IPS DF 6.9 (cell line): ENCODE measurements around the gene AMN.
"Not testable (repeated sequence)": the region's sequence is repeated elsewhere in the genome, so short reads cannot be mapped to it uniquely, and the experiment has no call there.

Experiments
- DNase-seq: peaks from one replicate; pipeline ENCODE4 v3.0.0-alpha.2; 2013; ENCODE audit warnings: low read depth, low spot score
- H3K27ac ChIP-seq: one replicate; pipeline ENCODE4 v1.5.1; 2013; ENCODE audit warnings: low read length, control low read depth
- H3K27me3 ChIP-seq: 2 replicates; pipeline ENCODE4 v1.6.1; 2013; ENCODE audit warnings: mild to moderate bottlenecking, low read length; ENCODE audit not compliant: control insufficient read depth, insufficient read depth
- H3K36me3 ChIP-seq: 2 replicates; pipeline ENCODE4 v1.6.1; 2013; ENCODE audit warnings: low read length; ENCODE audit not compliant: control insufficient read depth, insufficient read depth
- H3K4me1 ChIP-seq: 2 replicates; pipeline ENCODE4 v1.6.1; 2013; ENCODE audit warnings: low read length; ENCODE audit not compliant: control insufficient read depth, insufficient read depth
- H3K4me3 ChIP-seq: 2 replicates; pipeline ENCODE4 v1.5.1; 2013; ENCODE audit warnings: mild to moderate bottlenecking, low read length
- H3K9me3 ChIP-seq: 2 replicates; pipeline ENCODE4 v1.6.1; 2013; ENCODE audit warnings: low read length, inconsistent platforms; ENCODE audit not compliant: control insufficient read depth, insufficient read depth
- WGBS: extraction: QIAGEN DNeasy Blood & Tissue Kit; methylation state at CpG from one replicate; pipeline ENCODE4 v1.1.7; 2013; ENCODE audit warnings: mixed read lengths, missing lambda C conversion rate; ENCODE audit not compliant: insufficient read length, insufficient coverage; 5-methylcytosine and 5-hydroxymethylcytosine counted together

AMN gene

GRCh38 chr14:102922490-102923200 lies at the start of gene AMN:
Gene AMN, plus strand, starts transcription at chr14:102922663. Its CDS starts 26 bp downstream, at chr14:102922689.
- H3K4me3 ChIP-seq = peak within 1 kb of the TSS; percentile 39; the same call in 1 of the 2 replicates

GRCh38 chr14:102873131-102873530 lies 49.3 kb upstream of the AMN start:
- WGBS = no CpG with 5 or more reads among the region's 7 CpGs
- Histone ChIP-seq H3K27me3 (no peaks in the 10 kb centered on the region), H3K4me1 (no peaks in the 10 kb centered on the region), H3K9me3 (no peaks in the 10 kb centered on the region), H3K4me3 (no peak overlapping the region), H3K27ac (no peak overlapping the region), H3K36me3 (no peaks in the 10 kb centered on the region)
- DNase-seq = no peak

More at GRCh38 chr14:102922490-102923200, at the start of gene AMN:
- WGBS = no CpG with 5 or more reads among the region's 56 CpGs
- peaks cover 2% of the 10 kb centered on the region for H3K4me1 ChIP-seq
- peaks cover 24% of the 10 kb centered on the region for H3K27me3 ChIP-seq
- H3K27ac ChIP-seq = no peak within 1 kb of the TSS
- H3K9me3 ChIP-seq = no peaks in the 10 kb centered on the region
- DNase-seq = no peak
- no peaks in the 10 kb centered on the region for H3K36me3 ChIP-seq

DNA sequence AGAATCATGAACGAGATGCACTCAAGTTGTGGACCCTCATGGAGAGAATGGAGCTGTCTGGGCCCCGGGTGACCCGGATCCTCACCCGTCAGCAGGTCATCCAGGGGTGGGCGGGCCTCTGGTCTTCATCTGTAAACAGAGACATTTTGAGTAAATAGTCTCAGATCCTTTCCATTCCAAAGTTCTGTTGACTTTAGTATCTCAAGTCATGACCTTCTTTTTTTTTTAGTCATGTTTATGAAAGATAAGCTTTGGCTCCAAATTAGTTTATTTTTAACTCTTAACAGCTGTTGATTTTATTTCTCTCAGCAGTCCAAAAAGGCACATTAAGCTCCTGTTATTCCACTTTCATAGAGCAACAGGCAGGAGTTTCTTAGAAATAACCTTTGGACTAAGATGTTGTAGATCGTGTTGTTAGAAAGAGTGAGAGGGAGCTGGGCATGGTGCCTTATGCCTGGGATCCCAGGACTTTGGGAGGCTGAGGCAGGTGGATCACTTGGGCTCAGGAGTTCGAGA lies 48.9 kb upstream of the AMN start:
- no CpG with 5 or more reads among the region's 7 CpGs for WGBS
- H3K4me3 ChIP-seq = no peak overlapping the region
- no peak overlapping the region for H3K27ac ChIP-seq
- H3K27me3 ChIP-seq = no peaks in the 10 kb centered on the region
- H3K4me1 ChIP-seq = peaks cover under 1% of the 10 kb centered on the region; the same call in 1 of the 2 replicates
- H3K9me3 ChIP-seq = no peaks in the 10 kb centered on the region
- no peaks in the 10 kb centered on the region for H3K36me3 ChIP-seq
- no peak for DNase-seq

GRCh38 chr14:102875652-102876051 lies 46.8 kb upstream of the AMN start:
- H3K27me3 ChIP-seq = no peaks in the 10 kb centered on the region
- H3K4me1 ChIP-seq = peaks cover 2% of the 10 kb centered on the region; the same call in 1 of the 2 replicates
- no peak overlapping the region for H3K4me3 ChIP-seq
- no peak for DNase-seq
- WGBS = no CpG with 5 or more reads among the region's 2 CpGs
- H3K27ac ChIP-seq = no peak overlapping the region
- no peaks in the 10 kb centered on the region for H3K36me3 ChIP-seq
- H3K9me3 ChIP-seq = no peaks in the 10 kb centered on the region

DNA sequence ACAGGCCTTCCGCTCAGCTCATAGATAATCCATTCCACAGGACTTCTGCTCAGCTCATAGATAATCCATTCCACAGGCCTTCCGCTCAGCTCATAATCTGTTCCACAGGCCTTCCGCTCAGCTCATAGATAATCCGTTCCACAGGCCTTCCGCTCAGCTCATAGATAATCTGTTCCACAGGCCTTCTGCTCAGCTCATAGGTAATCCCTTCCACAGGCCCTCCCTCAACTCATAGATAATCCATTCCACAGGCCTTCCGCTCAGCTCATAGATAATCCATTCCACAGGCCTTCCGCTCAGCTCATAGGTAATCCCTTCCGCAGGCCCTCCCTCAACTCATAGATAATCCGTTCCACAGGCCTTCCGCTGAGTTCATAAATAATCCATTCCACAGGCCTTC lies 45.0 kb upstream of the AMN start:
- not testable (repeated sequence) for H3K4me3 ChIP-seq, H3K27me3 ChIP-seq, H3K36me3 ChIP-seq, DNase-seq, H3K27ac ChIP-seq, H3K9me3 ChIP-seq, H3K4me1 ChIP-seq
- WGBS = no CpG with 5 or more reads among the region's 10 CpGs

DNA sequence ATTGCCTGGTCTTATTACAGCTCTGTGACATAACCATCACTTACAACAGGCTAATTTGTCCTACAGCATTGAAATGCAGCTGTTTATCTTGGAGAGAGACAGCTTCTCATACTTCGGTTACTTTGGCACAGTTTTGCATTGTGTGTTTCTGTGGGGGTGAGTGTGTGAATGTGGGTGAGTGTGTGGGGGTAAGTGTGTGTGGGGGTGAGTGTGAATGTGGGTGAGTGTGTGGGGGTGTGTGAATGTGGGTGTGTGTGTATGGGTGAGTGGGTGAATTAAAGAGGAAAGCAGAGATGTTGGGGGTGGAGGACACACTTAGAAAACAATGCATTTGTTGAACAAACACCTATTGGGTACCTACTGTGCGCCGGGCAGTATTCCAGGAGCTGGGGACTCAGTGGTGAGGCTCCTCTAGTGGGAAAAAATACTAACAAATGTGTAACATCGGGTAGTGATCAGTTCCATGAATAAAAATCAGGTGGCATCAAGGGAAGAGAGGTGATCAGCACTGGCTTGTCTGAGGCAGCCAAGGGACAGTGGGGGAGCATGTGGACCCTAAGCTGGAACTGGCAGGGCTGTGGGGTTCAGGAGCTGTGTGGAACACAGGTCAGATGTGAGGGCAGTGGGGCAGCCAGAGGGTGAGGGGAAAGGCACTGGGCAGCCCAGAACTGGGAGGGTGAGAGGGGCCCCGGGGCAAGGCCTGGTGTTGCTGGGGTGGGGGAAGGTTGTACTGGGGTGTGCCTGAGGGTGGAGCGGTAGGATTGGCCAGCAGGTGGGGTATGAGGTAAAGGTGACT lies 44.1 kb upstream of the AMN start:
- no peaks in the 10 kb centered on the region for H3K27me3 ChIP-seq
- no peaks in the 10 kb centered on the region for H3K36me3 ChIP-seq
- peaks cover 2% of the 10 kb centered on the region; the same call in 1 of the 2 replicates for H3K4me1 ChIP-seq
- H3K27ac ChIP-seq = no peak overlapping the region
- H3K9me3 ChIP-seq = no peaks in the 10 kb centered on the region
- no peak for DNase-seq
- H3K4me3 ChIP-seq = no peak overlapping the region
- no CpG with 5 or more reads among the region's 6 CpGs for WGBS

- no peak overlapping the region for H3K27ac ChIP-seq
- no peak for DNase-seq
- H3K4me1 ChIP-seq = peaks cover 2% of the 10 kb centered on the region; the same call in 1 of the 2 replicates
- no peak overlapping the region for H3K4me3 ChIP-seq
- H3K9me3 ChIP-seq = no peaks in the 10 kb centered on the region
- no peaks in the 10 kb centered on the region for H3K27me3 ChIP-seq
- no CpG with 5 or more reads among the region's 6 CpGs for WGBS
- H3K36me3 ChIP-seq = no peaks in the 10 kb centered on the region
Measured at GRCh38 chr14:102878970-102879460, 43.4 kb upstream of the AMN start.

GRCh38 chr14:102882226-102882906 lies 40.1 kb upstream of the AMN start:
- Histone ChIP-seq H3K27ac (no peak overlapping the region), H3K4me3 (no peak overlapping the region), H3K27me3 (no peaks in the 10 kb centered on the region), H3K9me3 (no peaks in the 10 kb centered on the region), H3K4me1 (peaks cover 2% of the 10 kb centered on the region; the same call in 1 of the 2 replicates), H3K36me3 (no peaks in the 10 kb centered on the region)
- DNase-seq = no peak
- WGBS = no CpG with 5 or more reads among the region's 5 CpGs

GRCh38 chr14:102883089-102883541 lies 39.3 kb upstream of the AMN start:
- Histone ChIP-seq H3K27ac (no peak overlapping the region), H3K36me3 (no peaks in the 10 kb centered on the region), H3K4me1 (peaks cover 2% of the 10 kb centered on the region; the same call in 1 of the 2 replicates), H3K4me3 (no peak overlapping the region), H3K27me3 (no peaks in the 10 kb centered on the region), H3K9me3 (no peaks in the 10 kb centered on the region)
- DNase-seq = no peak
- no CpG with 5 or more reads among the region's 5 CpGs for WGBS

GRCh38 chr14:102883554-102883953 lies 38.9 kb upstream of the AMN start:
- no peak overlapping the region for H3K4me3 ChIP-seq
- no peak for DNase-seq
- no peaks in the 10 kb centered on the region for H3K9me3 ChIP-seq
- no peaks in the 10 kb centered on the region for H3K27me3 ChIP-seq
- H3K27ac ChIP-seq = no peak overlapping the region
- H3K36me3 ChIP-seq = no peaks in the 10 kb centered on the region
- WGBS = no CpG with 5 or more reads among the region's 14 CpGs
- H3K4me1 ChIP-seq = peaks cover 1% of the 10 kb centered on the region; the same call in 1 of the 2 replicates
